Brain pericyte (primary cell): ENCODE measurements around the gene MSX1.

ENCODE experiments used
- DNase-seq: peaks from one replicate; pipeline ENCODE4 v3.0.0-alpha.2; 2012; ENCODE audit warnings: low read depth, low spot score

Gene MSX1

DNA sequence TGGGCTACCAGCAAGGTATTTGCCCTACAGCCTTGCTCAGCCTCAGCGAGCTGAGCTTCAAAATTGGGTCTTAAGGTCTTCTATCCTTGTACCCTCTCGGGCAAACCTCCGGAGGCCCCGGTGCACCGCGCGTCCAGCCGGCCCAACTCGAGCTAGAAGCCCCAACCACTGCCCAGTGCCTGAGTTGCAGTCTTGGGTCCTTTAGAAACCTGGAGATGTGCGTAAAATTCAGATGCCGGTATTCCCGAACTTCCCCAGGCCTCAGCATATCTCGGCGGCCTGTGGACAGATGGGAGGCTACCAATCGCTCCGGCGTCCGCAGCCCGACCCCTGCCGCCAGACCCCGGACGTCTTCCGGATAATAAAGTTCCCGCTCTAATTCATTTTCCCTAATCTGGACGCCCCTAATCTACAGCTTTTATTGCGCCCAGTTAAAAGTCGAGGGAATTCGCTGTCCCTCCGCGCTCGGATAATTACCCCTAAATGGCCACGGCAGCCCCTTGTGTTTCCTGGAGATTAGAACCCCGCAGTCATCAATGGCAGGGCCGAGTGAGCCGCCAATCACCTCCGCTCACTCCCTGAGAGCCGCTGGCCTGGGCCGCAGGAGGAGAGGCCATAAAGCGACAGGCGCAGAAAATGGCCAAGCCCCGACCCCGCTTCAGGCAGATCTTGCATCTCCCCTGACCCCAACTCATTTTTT lies 1.5 kb upstream of the MSX1 start:
- DNase-seq = no peak

- DNase-seq = no peak
These were observed 739 bp upstream of the MSX1 start for GRCh38 chr4:4858527-4859324.

DNA sequence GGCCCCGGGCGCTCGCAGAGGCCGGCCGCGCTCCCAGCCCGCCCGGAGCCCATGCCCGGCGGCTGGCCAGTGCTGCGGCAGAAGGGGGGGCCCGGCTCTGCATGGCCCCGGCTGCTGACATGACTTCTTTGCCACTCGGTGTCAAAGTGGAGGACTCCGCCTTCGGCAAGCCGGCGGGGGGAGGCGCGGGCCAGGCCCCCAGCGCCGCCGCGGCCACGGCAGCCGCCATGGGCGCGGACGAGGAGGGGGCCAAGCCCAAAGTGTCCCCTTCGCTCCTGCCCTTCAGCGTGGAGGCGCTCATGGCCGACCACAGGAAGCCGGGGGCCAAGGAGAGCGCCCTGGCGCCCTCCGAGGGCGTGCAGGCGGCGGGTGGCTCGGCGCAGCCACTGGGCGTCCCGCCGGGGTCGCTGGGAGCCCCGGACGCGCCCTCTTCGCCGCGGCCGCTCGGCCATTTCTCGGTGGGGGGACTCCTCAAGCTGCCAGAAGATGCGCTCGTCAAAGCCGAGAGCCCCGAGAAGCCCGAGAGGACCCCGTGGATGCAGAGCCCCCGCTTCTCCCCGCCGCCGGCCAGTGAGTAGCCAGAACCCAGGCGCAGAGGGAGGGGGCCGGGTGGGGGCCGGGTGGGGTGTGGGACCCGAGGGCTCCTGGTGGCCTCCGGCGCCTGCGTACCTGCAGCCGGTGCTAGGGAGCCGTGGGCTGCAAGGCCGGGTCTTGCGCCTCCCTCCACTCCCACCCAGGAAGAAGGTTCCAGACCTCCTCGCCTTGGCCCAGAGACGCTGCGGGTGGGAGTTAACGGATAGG lies 534 bp downstream of the MSX1 start:
- no peak for DNase-seq

GRCh38 chr4:4860600-4861389 lies 1.3 kb downstream of the MSX1 start:
- DNase-seq = no peak

DNA sequence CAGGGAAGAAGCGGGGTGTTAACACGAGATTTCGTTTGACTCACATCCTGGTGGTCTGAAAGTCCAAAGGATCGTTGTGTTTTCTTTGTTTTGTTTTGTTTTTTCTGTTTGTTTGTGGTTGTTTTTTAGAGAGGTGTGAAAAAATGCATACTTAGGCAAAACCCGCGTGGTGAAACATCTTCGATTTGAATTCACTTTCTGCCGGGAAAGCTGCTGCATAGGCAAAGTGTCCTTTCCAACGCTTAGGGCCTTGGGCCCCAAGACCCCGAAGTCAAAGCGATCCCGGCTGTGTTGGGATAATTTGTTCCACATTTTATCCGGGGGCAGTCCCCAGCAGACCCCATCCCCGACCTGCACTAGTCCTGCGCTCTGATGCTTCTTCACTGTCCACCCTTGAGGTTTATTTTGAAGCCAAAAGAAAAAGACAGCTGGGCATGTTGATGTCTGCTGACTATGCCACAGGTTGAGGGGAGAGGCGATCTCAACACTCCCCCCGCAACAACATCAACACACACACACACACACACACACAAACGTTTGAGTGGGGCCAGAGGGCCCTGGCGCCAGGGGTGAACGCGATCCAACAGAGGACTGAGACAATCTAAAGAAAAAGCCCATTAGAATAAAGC lies 2.0 kb downstream of the MSX1 start:
- no peak for DNase-seq

DNA sequence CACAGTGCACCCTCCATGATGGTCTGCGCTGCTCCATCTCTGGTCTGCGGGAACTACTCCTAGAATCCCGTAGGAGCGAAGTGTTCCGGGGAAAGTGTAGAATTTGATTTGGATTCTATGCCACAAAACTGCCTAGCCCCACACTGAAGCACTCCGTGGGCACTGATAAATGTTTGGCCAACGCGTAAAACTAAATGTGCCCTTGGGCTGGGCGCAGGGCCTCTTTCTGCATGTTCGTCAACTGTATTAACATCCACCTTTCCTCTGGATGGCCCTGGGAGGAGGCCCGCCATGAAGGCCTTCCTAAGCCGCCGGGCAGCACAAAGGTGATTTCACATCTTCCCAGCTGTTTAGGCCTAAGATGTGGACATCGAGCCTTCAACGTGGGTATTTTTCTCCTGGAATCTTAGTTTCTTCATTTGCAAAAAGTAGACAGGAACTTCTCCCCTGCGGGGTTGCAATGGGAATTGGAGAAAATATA lies 2.6 kb downstream of the MSX1 start:
- DNase-seq = no peak

DNA sequence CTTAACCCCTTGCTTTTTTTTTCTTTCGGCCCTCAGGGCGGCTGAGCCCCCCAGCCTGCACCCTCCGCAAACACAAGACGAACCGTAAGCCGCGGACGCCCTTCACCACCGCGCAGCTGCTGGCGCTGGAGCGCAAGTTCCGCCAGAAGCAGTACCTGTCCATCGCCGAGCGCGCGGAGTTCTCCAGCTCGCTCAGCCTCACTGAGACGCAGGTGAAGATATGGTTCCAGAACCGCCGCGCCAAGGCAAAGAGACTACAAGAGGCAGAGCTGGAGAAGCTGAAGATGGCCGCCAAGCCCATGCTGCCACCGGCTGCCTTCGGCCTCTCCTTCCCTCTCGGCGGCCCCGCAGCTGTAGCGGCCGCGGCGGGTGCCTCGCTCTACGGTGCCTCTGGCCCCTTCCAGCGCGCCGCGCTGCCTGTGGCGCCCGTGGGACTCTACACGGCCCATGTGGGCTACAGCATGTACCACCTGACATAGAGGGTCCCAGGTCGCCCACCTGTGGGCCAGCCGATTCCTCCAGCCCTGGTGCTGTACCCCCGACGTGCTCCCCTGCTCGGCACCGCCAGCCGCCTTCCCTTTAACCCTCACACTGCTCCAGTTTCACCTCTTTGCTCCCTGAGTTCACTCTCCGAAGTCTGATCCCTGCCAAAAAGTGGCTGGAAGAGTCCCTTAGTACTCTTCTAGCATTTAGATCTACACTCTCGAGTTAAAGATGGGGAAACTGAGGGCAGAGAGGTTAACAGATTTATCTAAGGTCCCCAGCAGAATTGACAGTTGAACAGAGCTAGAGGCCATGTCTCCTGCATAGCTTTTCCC lies 3.4 kb downstream of the MSX1 start:
- no peak for DNase-seq

GRCh38 chr4:4864443-4864939 lies 5.0 kb downstream of the MSX1 start:
- no peak for DNase-seq

- no peak for DNase-seq
These were observed 5.7 kb downstream of the MSX1 start for GRCh38 chr4:4864940-4865704.

DNA sequence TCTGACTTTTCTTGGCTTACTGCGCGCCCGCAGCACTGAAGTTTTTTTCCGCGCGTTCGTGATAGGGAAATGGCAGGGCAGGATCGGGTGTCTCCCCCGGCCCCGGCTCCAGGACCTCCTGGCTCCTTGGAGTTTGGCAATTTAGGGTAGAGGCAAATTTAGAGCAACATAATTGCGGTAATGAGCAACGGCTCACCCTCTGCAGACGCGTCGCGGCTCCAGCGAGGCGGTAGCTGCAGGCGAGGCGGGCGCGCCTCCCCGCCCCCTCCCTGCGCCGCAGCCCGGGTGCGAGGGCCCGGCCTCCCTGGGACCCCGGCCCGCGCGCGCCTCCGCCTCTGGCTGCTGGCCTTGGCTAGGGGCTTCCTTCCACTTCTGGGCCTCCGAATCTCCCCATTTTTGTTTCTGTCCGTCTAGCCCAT lies 6.2 kb downstream of the MSX1 start:
- no peak for DNase-seq

- no peak for DNase-seq
These were observed 6.8 kb downstream of the MSX1 start for GRCh38 chr4:4866124-4866865.

- DNase-seq = no peak
These were observed 7.5 kb downstream of the MSX1 start for GRCh38 chr4:4866866-4867374.

DNA sequence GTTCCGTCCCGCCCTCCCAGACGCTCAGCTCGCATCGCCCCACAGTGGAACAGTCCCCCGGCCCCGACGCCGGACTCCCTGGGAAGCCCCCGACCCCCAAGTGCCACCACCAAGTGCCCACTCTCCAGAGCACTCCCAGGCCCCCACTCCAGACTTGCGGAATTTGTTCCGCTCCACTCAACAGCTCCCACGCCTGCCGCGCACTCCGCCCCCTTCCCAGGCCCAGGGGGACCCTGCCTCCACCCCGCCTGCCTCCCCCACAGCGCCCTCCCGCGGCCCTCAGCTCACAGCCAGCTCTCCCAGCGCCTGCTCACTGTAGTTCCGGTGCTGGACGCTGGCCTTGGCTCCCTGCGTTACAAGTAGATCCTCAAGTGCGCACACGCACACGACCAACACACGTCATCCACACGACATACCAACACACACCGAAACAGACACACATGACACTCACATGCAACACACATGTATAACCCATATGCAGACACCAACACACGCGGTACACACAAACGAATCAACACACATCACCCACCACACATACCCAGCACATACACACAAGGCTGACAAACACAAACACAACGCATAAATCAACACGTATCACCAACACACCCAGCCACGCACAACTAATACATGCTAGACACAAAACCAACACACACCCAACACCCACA lies 8.0 kb downstream of the MSX1 start:
- no peak for DNase-seq

DNA sequence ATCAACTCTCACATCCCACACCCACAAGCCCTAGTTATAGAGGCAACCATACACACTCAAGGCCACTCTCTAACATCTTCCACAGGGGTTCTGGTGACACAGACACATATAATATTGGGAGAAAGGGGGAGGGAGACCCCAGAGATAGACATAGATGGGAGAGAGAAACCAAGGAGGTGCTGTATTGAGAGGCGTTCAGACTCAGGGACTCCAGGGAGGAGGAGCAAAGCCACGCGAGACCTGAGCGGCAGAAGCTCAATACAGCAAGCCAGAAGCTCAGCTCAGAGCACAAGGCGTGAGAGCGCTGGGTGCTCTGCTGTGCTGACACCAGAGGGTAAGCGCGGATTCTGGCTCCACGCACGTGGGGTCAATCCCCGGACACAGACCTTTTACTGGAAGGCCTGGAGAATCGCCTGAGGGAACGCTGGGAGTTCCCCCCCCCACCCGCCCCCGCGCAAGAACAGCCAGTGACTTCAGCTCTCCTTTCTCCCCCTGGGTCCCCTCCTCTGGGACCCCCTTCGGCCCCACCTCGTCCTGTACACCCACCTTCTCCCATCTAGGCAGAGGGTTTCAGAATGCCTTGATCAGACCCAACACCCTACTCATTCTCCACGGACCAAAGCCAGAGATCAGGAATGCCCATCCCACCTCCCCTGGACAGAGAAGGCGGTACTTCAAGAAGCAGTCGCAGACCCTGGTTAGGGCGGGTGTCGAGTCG lies 8.7 kb downstream of the MSX1 start:
- DNase-seq = no peak

DNA sequence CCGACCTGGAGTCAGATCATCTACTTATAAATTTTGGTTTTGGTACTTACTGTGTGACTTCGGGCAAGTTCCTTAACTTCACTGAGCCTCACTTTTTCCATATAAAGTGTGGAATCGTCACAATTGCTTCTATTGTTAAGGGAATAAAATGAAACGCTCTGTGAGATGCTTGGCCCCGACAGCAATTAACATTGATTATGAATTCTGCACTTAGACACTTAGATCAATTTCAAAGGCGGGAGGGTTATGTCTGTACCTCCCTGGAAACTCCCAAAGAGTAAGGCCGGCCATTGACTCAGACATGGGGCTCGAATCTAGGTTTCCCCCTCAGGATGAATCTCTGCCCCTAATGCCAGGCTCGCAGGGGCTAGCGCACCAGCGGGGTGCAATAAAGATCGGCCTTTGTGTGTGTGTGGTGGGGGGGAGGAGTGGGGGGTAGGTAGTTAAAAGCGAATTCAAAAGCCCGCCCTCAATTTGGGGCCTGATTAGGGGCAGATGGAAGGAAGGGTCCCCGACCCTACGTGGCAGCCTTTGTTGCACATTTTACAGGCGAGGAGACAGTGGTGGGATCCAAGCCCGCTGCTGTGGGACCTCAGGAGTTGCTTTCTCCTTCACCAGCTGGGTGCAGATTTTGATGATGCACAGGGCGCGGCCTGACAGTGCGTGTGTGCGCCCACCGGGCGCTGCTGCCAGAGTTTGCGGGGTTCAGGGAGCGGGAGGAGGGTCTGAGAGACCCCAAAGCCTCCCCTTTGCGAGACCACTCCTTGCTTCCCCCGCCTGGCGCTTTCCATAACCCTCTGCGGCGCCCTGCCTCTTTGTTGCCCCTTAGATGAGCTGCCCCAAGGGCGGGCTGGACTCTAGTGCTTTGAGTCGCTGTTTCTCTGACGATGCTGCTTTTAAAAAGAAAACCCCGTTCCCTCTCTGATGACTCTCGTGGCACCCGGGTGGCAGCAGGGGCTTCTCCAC lies 9.6 kb downstream of the MSX1 start:
- DNase-seq = no peak
